Skeletal muscle satellite cell (primary cell): ENCODE results near the gene SCNM1.
"Not testable (repeated sequence)": the region's sequence is repeated elsewhere in the genome, so short reads cannot be mapped to it uniquely, and the experiment has no call there.

ENCODE experiments used
- H3K27me3 ChIP-seq: 2 replicates; pipeline ENCODE4 v1.7.0; 2013; ENCODE audit warnings: low read length; ENCODE audit not compliant: control insufficient read depth, insufficient read depth
- H3K36me3 ChIP-seq: 2 replicates; pipeline ENCODE4 v1.7.0; 2013; ENCODE audit warnings: mild to moderate bottlenecking, control low read depth, low read length; ENCODE audit not compliant: insufficient read depth
- H3K4me1 ChIP-seq: 2 replicates; pipeline ENCODE4 v1.7.0; 2013; ENCODE audit warnings: low read length; ENCODE audit not compliant: control insufficient read depth, insufficient read depth
- H3K4me2 ChIP-seq: 2 replicates; pipeline ENCODE4 v1.7.0; 2013; ENCODE audit warnings: mild to moderate bottlenecking, low read length
- H3K4me3 ChIP-seq: 2 replicates; pipeline ENCODE4 v1.7.0; 2013; ENCODE audit warnings: low read length
- H3K9ac ChIP-seq: 2 replicates; pipeline ENCODE4 v1.7.0; 2013; ENCODE audit warnings: mild to moderate bottlenecking, low read depth, low read length, moderate library complexity
- H3K9me3 ChIP-seq: replicated peaks from 2 replicates; pipeline ENCODE4 v1.7.0; 2013; ENCODE audit warnings: mild to moderate bottlenecking, control low read depth, low read length

Gene SCNM1

GRCh38 chr1:151198254-151199127 is 32.5 kb downstream of the SCNM1 start, which contains the start of gene PIP5K1A:
Gene PIP5K1A, plus strand, starts transcription at chr1:151198552. Its CDS starts 445 bp downstream, at chr1:151198997.
- Histone ChIP-seq H3K4me2 (peak within 1 kb of the TSS; percentile 90), H3K9me3 (no peaks in the 10 kb centered on the region), H3K9ac (peak within 1 kb of the TSS; percentile 99), H3K36me3 (peaks cover 14% of the 10 kb centered on the region), H3K27me3 (no peaks in the 10 kb centered on the region), H3K4me1 (peaks cover 36% of the 10 kb centered on the region), H3K4me3 (peak within 1 kb of the TSS; percentile 85)

- Histone ChIP-seq H3K4me3 (peak overlapping the region; percentile 85), H3K9ac (peak overlapping the region; percentile 99), H3K4me1 (peaks cover 24% of the 10 kb centered on the region), H3K9me3 (no peaks in the 10 kb centered on the region), H3K36me3 (peaks cover 14% of the 10 kb centered on the region), H3K27me3 (no peaks in the 10 kb centered on the region), H3K4me2 (peak overlapping the region; percentile 90)
Observed at GRCh38 chr1:151199873-151200581, 34.1 kb downstream of the SCNM1 start.

DNA sequence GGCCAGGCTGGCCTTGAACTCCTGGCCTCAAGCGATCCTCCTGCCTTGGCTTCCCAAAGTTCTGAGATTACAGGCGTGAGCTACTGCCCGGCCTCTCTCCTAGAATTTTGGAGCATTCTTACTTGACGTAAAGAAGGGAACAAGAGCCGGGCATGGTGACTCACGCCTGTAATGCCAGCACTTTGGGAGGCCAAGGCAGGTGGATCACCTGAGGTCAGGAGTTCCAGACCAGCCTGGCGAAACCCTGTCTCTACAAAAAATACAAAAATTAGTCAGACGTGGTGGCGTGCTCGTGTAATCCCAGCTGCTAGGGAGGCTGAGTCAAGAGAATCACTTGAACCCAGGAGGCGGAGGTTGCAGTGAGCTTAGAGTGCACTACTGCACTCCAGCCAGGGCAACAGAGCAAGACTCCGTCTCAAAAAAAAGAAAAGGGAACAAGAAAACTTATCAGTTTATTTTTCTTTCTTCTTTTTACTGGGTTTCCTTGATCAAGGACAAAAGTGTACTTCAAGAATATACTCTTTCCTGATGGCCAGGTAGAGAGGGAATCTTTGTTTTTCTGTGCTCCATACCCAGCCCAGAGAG is 39.5 kb downstream of the SCNM1 start:
- not testable (repeated sequence) for H3K9me3 ChIP-seq, H3K4me2 ChIP-seq, H3K4me3 ChIP-seq, H3K27me3 ChIP-seq, H3K9ac ChIP-seq
- peaks cover 40% of the 10 kb centered on the region for H3K36me3 ChIP-seq
- peaks cover 12% of the 10 kb centered on the region for H3K4me1 ChIP-seq

GRCh38 chr1:151210830-151211229 is 44.9 kb downstream of the SCNM1 start:
- H3K9me3 ChIP-seq = no peaks in the 10 kb centered on the region
- no peak overlapping the region for H3K4me3 ChIP-seq
- H3K27me3 ChIP-seq = no peaks in the 10 kb centered on the region
- H3K4me2 ChIP-seq = no peak overlapping the region
- H3K4me1 ChIP-seq = no peaks in the 10 kb centered on the region
- H3K9ac ChIP-seq = no peak overlapping the region
- peaks cover 43% of the 10 kb centered on the region for H3K36me3 ChIP-seq

DNA sequence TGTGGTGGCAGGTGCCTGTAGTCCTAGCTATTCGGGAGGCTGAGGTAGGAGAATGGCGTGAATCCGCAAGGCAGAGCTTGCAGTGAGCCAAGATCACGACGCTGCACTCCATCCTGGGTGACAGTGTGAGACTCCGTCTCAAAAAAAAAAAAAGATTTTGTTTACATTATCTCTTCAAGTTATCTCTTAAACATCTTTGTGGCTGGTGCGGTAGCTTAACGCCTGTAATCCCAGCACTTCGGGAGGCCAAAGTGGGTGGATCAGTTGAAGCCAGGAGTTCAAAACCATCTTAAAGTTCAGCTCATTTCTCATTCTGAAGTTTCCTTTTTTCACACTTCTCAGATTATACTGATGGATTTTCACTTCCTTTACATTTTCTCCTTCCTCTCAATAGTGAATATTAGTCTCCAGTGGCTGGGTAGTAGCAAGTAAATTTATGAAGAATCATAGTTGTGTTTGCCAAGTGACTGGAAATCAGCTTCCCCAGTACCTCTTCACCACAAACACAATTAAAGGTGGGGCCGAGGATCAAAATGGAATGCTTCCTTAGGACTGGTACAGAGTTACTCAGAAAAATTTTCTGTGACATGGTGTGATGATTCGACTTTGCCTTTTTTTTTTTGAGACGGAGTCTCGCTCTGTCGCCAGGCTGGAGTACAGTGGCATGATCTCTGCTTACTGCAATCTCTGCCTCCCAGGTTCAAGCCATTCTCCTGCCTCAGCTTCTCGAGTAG is 46.2 kb downstream of the SCNM1 start:
- H3K4me3 ChIP-seq = no peak overlapping the region
- peaks cover 45% of the 10 kb centered on the region for H3K36me3 ChIP-seq
- H3K4me2 ChIP-seq = no peak overlapping the region
- H3K9ac ChIP-seq = no peak overlapping the region
- no peaks in the 10 kb centered on the region for H3K4me1 ChIP-seq
- H3K9me3 ChIP-seq = no peaks in the 10 kb centered on the region
- H3K27me3 ChIP-seq = no peaks in the 10 kb centered on the region

GRCh38 chr1:151213560-151213959 is 47.6 kb downstream of the SCNM1 start:
- Histone ChIP-seq H3K9ac (no peak overlapping the region), H3K4me1 (no peaks in the 10 kb centered on the region), H3K27me3 (no peaks in the 10 kb centered on the region), H3K36me3 (peaks cover 43% of the 10 kb centered on the region), H3K4me3 (no peak overlapping the region), H3K9me3 (no peaks in the 10 kb centered on the region), H3K4me2 (no peak overlapping the region)
